Brain microvascular endothelial cell (primary cell): ENCODE measurements around the gene DHDH.

Experiments
- DNase-seq: peaks from one replicate; pipeline ENCODE4 v3.0.0-alpha.2; 2020
- H3K27ac ChIP-seq: fragments of 250-450 bp; sonication (Bioruptor Pico); 2 replicates; pipeline ENCODE4 v1.5.1; 2020; ENCODE audit warnings: mild to moderate bottlenecking, moderate library complexity
- H3K27me3 ChIP-seq: fragments of 250-450 bp; sonication (Bioruptor Pico); replicated peaks from 2 replicates; pipeline ENCODE4 v1.5.1; 2020; ENCODE audit warnings: mild to moderate bottlenecking
- H3K36me3 ChIP-seq: fragments of 250-450 bp; sonication (Bioruptor Pico); replicated peaks from 2 replicates; pipeline ENCODE4 v1.5.1; 2020; ENCODE audit warnings: mild to moderate bottlenecking
- H3K4me3 ChIP-seq: 2 replicates; pipeline ENCODE4 v1.5.1; 2011; ENCODE audit warnings: low read depth, mild to moderate bottlenecking, control low read depth, low read length, moderate library complexity
- CTCF ChIP-seq: IDR thresholded peaks from 2 replicates; pipeline ENCODE4 v1.5.1; 2011; ENCODE audit warnings: low read depth, mild to moderate bottlenecking, moderate library complexity, low read length, control low read depth, inconsistent platforms; ENCODE audit errors: missing control alignments
- in situ Hi-C: cut with HindIII; loops from 2 replicates; pipeline ENCODE4 v1.10.0; 2017; ENCODE audit warnings: low sequenced_read_pairs, low pct_ligation_motif_present

DHDH gene

GRCh38 chr19:48962849-48963165 is 29.3 kb downstream of the DHDH start:
- no peak for DNase-seq
- peaks cover 29% of the 10 kb centered on the region for H3K36me3 ChIP-seq
- H3K27me3 ChIP-seq, result no peaks in the 10 kb centered on the region
- no peak for TF ChIP-seq CTCF
- in situ Hi-C loops, result no loop called here
- no peak overlapping the region for H3K4me3 ChIP-seq
- H3K27ac ChIP-seq, result peak overlapping the region; percentile 15

- H3K27ac ChIP-seq, result peak overlapping the region; percentile 96
- peak overlapping the region; percentile 2 for H3K4me3 ChIP-seq
- in situ Hi-C loops, result no loop called here
- no peak for TF ChIP-seq CTCF
- no peak for DNase-seq
- H3K36me3 ChIP-seq, result peaks cover 35% of the 10 kb centered on the region
- no peaks in the 10 kb centered on the region for H3K27me3 ChIP-seq
Measured at GRCh38 chr19:48963371-48964204, 30.1 kb downstream of the DHDH start.

GRCh38 chr19:48964205-48965039 is 30.9 kb downstream of the DHDH start:
- Histone ChIP-seq H3K36me3 (peaks cover 42% of the 10 kb centered on the region), H3K27ac (peak overlapping the region; percentile 96), H3K27me3 (no peaks in the 10 kb centered on the region), H3K4me3 (peak overlapping the region; percentile 2)
- in situ Hi-C loops, result no loop called here
- TF ChIP-seq CTCF, result no peak
- peak; percentile 45 for DNase-seq

GRCh38 chr19:48965040-48965805 is 31.7 kb downstream of the DHDH start, which contains the start of gene FTL:
FTL (plus strand) TSS chr19:48965309; CDS start chr19:48965508, 199 bp downstream.
- no peak for TF ChIP-seq CTCF
- peak; percentile 96 for DNase-seq
- Histone ChIP-seq H3K4me3 (peak within 1 kb of the TSS; percentile 79), H3K27ac (peak within 1 kb of the TSS; percentile 96), H3K27me3 (no peaks in the 10 kb centered on the region), H3K36me3 (peaks cover 48% of the 10 kb centered on the region)
- in situ Hi-C loops, result no loop called here

- in situ Hi-C loops, result no loop called here
- Histone ChIP-seq H3K36me3 (peaks cover 53% of the 10 kb centered on the region), H3K27ac (peak overlapping the region; percentile 80), H3K4me3 (peak overlapping the region; percentile 79), H3K27me3 (no peaks in the 10 kb centered on the region)
- TF ChIP-seq CTCF, result no peak
- DNase-seq, result peak; percentile 76
Measured at GRCh38 chr19:48965806-48966540, 32.5 kb downstream of the DHDH start.
